IMR-90 (cell line): Measurements from ENCODE around the gene ZBED2. TPM values are rescaled to one million over a fixed set of nuclear protein-coding genes. Genes with fewer than 3 reads are reported as not detected.

Experiments
- ATAC-seq: fragments of 200-7000 bp; cut with Tn5 transposase; 2 replicates; pipeline ENCODE4 v1.9.1; 2020; ENCODE audit warnings: low read depth, mild to moderate bottlenecking, moderate library complexity
- BruUV-seq: library from RNA; stranded (reverse); fragments of 400-500 nt; replicated peaks from 2 replicates; lab custom pipeline; 2021; lab: Mats Ljungman, UMichigan
- CTCF ChIA-PET: fragments of 300-600 bp; formaldehyde crosslinking; extraction: SDS; loops from one replicate; lab custom pipeline; 2021; ENCODE audit warnings: antibody characterized with exemption; lab: Yijun Ruan, JAX
- POLR2A ChIA-PET: fragments of 300-600 bp; sonication (Branson Sonifier 250); formaldehyde crosslinking; loops from one replicate; lab custom pipeline; 2022; ENCODE audit warnings: antibody characterized with exemption; ENCODE audit not compliant: unreplicated experiment; lab: Charles Lee
- DNase-seq: peaks from one replicate; pipeline ENCODE4 v3.0.0; 2013
- H2AFZ ChIP-seq: replicated peaks from 2 replicates; pipeline ENCODE3; 2013; ENCODE audit warnings: low read length, mild to moderate bottlenecking; ENCODE audit not compliant: poor library complexity
- H2AK5ac ChIP-seq: 2 replicates; pipeline ENCODE4 v1.6.1; 2013; ENCODE audit warnings: low read depth, low read length, inconsistent platforms
- H2AK9ac ChIP-seq: replicated peaks from 2 replicates; pipeline ENCODE3; 2013; ENCODE audit warnings: mild to moderate bottlenecking, low read depth, low read length, moderate library complexity; ENCODE audit not compliant: poor library complexity
- H2BK120ac ChIP-seq: 2 replicates; pipeline ENCODE4 v1.6.1; 2013; ENCODE audit warnings: low read depth, low read length, inconsistent platforms
- H2BK15ac ChIP-seq: 3 replicates; pipeline ENCODE4 v1.6.1; 2013; ENCODE audit warnings: low read depth, low read length, inconsistent platforms
- H2BK20ac ChIP-seq: 2 replicates; pipeline ENCODE4 v1.6.1; 2013; ENCODE audit warnings: low read depth, mild to moderate bottlenecking, inconsistent platforms, low read length, moderate library complexity
- H2BK5ac ChIP-seq: 2 replicates; pipeline ENCODE4 v1.6.1; 2013; ENCODE audit warnings: mild to moderate bottlenecking, low read depth, low read length, inconsistent platforms; ENCODE audit not compliant: poor library complexity, severe bottlenecking
- H3K14ac ChIP-seq: replicated peaks from 2 replicates; pipeline ENCODE4 v1.6.1; 2013; ENCODE audit warnings: low read depth, low read length, inconsistent platforms
- H3K18ac ChIP-seq: 2 replicates; pipeline ENCODE4 v1.6.1; 2013; ENCODE audit warnings: low read depth, low read length, control low read depth
- H3K23ac ChIP-seq: 2 replicates; pipeline ENCODE4 v1.6.1; 2013; ENCODE audit warnings: low read depth, low read length, inconsistent platforms
- H3K27ac ChIP-seq: 2 replicates; pipeline ENCODE4 v1.5.1; 2013; ENCODE audit warnings: mild to moderate bottlenecking, control low read depth, low read length; ENCODE audit not compliant: insufficient read depth
- H3K27me3 ChIP-seq: 2 replicates; pipeline ENCODE4 v1.6.1; 2013; ENCODE audit warnings: low read length; ENCODE audit not compliant: control insufficient read depth, insufficient read depth
- H3K36me3 ChIP-seq: 2 replicates; pipeline ENCODE4 v1.6.1; 2013; ENCODE audit warnings: low read length, mixed read lengths; ENCODE audit not compliant: control insufficient read depth, insufficient read depth
- H3K4ac ChIP-seq: 2 replicates; pipeline ENCODE4 v1.6.1; 2013; ENCODE audit warnings: low read depth, low read length, inconsistent platforms
- H3K4me1 ChIP-seq: 2 replicates; pipeline ENCODE4 v1.6.1; 2013; ENCODE audit warnings: low read length, mixed read lengths; ENCODE audit not compliant: control insufficient read depth, insufficient read depth
- H3K4me2 ChIP-seq: 2 replicates; pipeline ENCODE4 v1.6.1; 2013; ENCODE audit warnings: low read depth, mild to moderate bottlenecking, control low read depth, low read length, moderate library complexity
- H3K4me3 ChIP-seq: 2 replicates; pipeline ENCODE4 v1.5.1; 2013; ENCODE audit warnings: low read depth, mild to moderate bottlenecking, control low read depth, low read length, moderate library complexity; ENCODE audit not compliant: insufficient read depth
- H3K56ac ChIP-seq: 2 replicates; pipeline ENCODE4 v1.6.1; 2013; ENCODE audit warnings: low read length, inconsistent platforms; ENCODE audit not compliant: insufficient read depth; ENCODE audit errors: extremely low read depth
- H3K79me1 ChIP-seq, 2 experiments: 2 replicates each; pipeline ENCODE4 v1.6.1; 2013; ENCODE audit warnings: low read length in 2 of 2, inconsistent platforms in 1 of 2, low read depth in 1 of 2
- H3K9ac ChIP-seq: 2 replicates; pipeline ENCODE4 v1.6.1; 2013; ENCODE audit warnings: low read depth, low read length, control low read depth
- H3K9me1 ChIP-seq: 2 replicates; pipeline ENCODE4 v1.6.1; 2013; ENCODE audit warnings: low read length, inconsistent platforms; ENCODE audit not compliant: insufficient read depth
- H3K9me3 ChIP-seq: 2 replicates; pipeline ENCODE4 v1.6.1; 2013; ENCODE audit warnings: low read length; ENCODE audit not compliant: control insufficient read depth, insufficient read depth
- H4K20me1 ChIP-seq: 2 replicates; pipeline ENCODE4 v1.6.1; 2013; ENCODE audit warnings: low read length, inconsistent platforms; ENCODE audit not compliant: insufficient read depth
- H4K5ac ChIP-seq: 2 replicates; pipeline ENCODE4 v1.6.1; 2013; ENCODE audit warnings: mild to moderate bottlenecking, low read depth, low read length, control low read depth
- H4K8ac ChIP-seq, 2 experiments: 2 replicates each; pipeline ENCODE4 v1.6.1; 2013; ENCODE audit warnings: low read depth in 2 of 2, low read length in 2 of 2, control low read depth in 1 of 2, inconsistent platforms in 1 of 2
- H4K91ac ChIP-seq: 2 replicates; pipeline ENCODE4 v1.6.1; 2013; ENCODE audit warnings: low read depth, low read length, inconsistent platforms; ENCODE audit not compliant: insufficient read depth
- FOS ChIP-seq: fragments of 150-350 bp; IDR thresholded peaks from 2 replicates; pipeline ENCODE4 v1.6.1; 2016; ENCODE audit warnings: low read depth, low read length
- MAFK ChIP-seq: IDR thresholded peaks from 2 replicates; pipeline ENCODE4 v1.6.1; 2012; ENCODE audit warnings: low read depth, low read length, improper control_type of control experiment
- NFE2L2 ChIP-seq: fragments of 150-350 bp; IDR thresholded peaks from 2 replicates; pipeline ENCODE4 v1.6.1; 2016; ENCODE audit warnings: low read depth, mild to moderate bottlenecking, low read length
- RFX5 ChIP-seq: IDR thresholded peaks from 2 replicates; pipeline ENCODE4 v1.8.0; 2012; ENCODE audit warnings: low read depth, mild to moderate bottlenecking, low read length, moderate library complexity
- SMC3 ChIP-seq: fragments of 150-350 bp; IDR thresholded peaks from 2 replicates; pipeline ENCODE4 v1.6.1; 2016; ENCODE audit warnings: low read depth, mild to moderate bottlenecking, antibody characterized with exemption, low read length, moderate library complexity
- WGBS, 2 experiments: methylation state at CpG; one replicate each; pipeline versions ENCODE4 v1.1.5 to v1.1.7; 2013; ENCODE audit warnings: missing lambda C conversion rate in 2 of 2; ENCODE audit not compliant: insufficient read length in 1 of 2; ENCODE audit errors: extremely low coverage in 2 of 2; 5-methylcytosine and 5-hydroxymethylcytosine counted together
- dilution Hi-C: fragments of 300-500 bp; cut with HindIII; formaldehyde crosslinking; loops from one replicate; pipeline ENCODE4 v1.14.3; 2018; ENCODE audit warnings: low sequenced_read_pairs; ENCODE audit not compliant: unreplicated experiment
- in situ Hi-C: fragments of 300-500 bp; cut with MboI; formaldehyde crosslinking; loops from 3 replicates; pipeline ENCODE4 v1.14.3; 2019; ENCODE audit warnings: low sequenced_read_pairs, inconsistent platforms, mixed read lengths
- intact Hi-C: fragments of 100-400 bp; cut with micrococcal nuclease; formaldehyde crosslinking; loops from 2 replicates; pipeline ENCODE4 v1.10.0; 2022
- polyA plus RNA-seq, 3 experiments: library from polyadenylated mRNA; depleted of rRNA; stranded (reverse); fragments of >200 nt; gene quantifications; 2 replicates each; pipeline ENCODE4 v1.2.3, GENCODE V29; 2012; ENCODE audit warnings: low replicate concordance in 1 of 3
- total RNA-seq: library from RNA; depleted of rRNA; stranded (reverse); fragments of >200 nt; gene quantifications from 2 replicates; pipeline ENCODE4 v1.2.3, GENCODE V29; 2012
- TF ChIP-seq, protein P1 (sequence below): fragments of 150-350 bp; IDR thresholded peaks from 2 replicates; pipeline ENCODE4 v1.6.1; 2017; ENCODE audit warnings: mild to moderate bottlenecking, antibody characterized with exemption, low read length, low read depth

Gene ZBED2
- total and polyA plus RNA-seq, 2 of the 4 experiments (the other 2 are of a cell fraction) = 0.51 to 0.72 TPM

DNA sequence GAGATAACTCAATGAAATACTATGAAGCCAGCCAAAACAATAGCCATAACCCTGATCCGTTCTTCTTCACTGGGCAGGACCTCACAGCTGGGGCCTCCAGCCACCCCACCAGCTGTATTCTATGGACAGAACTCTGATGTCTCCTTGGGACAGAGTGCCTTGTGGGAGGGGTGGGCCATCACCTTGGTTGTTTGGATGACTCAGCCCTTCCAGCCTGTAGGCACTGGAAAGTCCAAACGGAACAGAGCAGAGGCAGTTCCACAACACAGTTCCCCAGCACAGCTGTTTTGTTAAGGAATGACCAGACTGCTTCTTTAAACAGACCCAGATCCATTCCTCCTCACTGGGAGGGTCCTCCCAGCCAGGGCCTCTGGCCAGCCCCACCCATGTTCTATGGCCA lies 31.9 kb upstream of the ZBED2 start:
- Histone ChIP-seq H4K91ac (peak overlapping the region; percentile 74), H3K56ac (no peak overlapping the region), H3K4me1 (peaks cover 4% of the 10 kb centered on the region), H3K27me3 (no peaks in the 10 kb centered on the region), H2BK20ac (peak overlapping the region; percentile 79), H3K4me3 (no peak overlapping the region), H2AFZ (peak overlapping the region; percentile 86), H2BK120ac (peak overlapping the region; percentile 69), H3K4ac (peak overlapping the region; percentile 50), H4K5ac (no peak overlapping the region; the same call in 1 of the 2 replicates), H3K14ac (peak overlapping the region; percentile 59), H2AK5ac (peak overlapping the region; percentile 67), H3K9me1 (no peaks in the 10 kb centered on the region), H4K20me1 (no peaks in the 10 kb centered on the region), H3K27ac (peak overlapping the region; percentile 40), H4K8ac (peak overlapping the region in 1 of 2 experiments; percentile 80; a peak in 2 of 4 replicates), H3K4me2 (no peak overlapping the region), H3K9me3 (peaks cover 2% of the 10 kb centered on the region; the same call in 1 of the 2 replicates), H3K36me3 (no peaks in the 10 kb centered on the region), H3K9ac (no peak overlapping the region), H3K18ac (no peak overlapping the region; the same call in 1 of the 2 replicates), H2BK15ac (peak overlapping the region; percentile 76; the same call in 1 of the 3 replicates), H2AK9ac (peak overlapping the region; percentile 60), H3K23ac (no peak overlapping the region), H2BK5ac (peak overlapping the region; percentile 53), H3K79me1 (no peaks in the 10 kb centered on the region)
- ChIA-PET POLR2A (no interaction called here), CTCF (no interaction called here)
- DNase-seq (peak; percentile 68), ATAC-seq (peak; percentile 95)
- no CpG with 5 or more reads among the region's 2 CpGs for WGBS, 2 experiments
- in situ Hi-C loops (no loop called here), dilution Hi-C loops (no loop called here), intact Hi-C loops (no loop called here)
- no TSS peak for BruUV-seq
- TF ChIP-seq NFE2L2 = peak; percentile 63; the same call in 1 of the 2 replicates
- no peak for TF ChIP-seq RFX5
- no peak for TF ChIP-seq FOS
- TF ChIP-seq, protein P1, sequence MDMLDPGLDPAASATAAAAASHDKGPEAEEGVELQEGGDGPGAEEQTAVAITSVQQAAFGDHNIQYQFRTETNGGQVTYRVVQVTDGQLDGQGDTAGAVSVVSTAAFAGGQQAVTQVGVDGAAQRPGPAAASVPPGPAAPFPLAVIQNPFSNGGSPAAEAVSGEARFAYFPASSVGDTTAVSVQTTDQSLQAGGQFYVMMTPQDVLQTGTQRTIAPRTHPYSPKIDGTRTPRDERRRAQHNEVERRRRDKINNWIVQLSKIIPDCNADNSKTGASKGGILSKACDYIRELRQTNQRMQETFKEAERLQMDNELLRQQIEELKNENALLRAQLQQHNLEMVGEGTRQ = no peak
- no peak for TF ChIP-seq MAFK
- TF ChIP-seq SMC3 = no peak
